NCI-H2029 treated with DMSO at 0.1 percent for 48 hours (cell line): Measurements from ENCODE around the gene RASGRP2.

ENCODE experiments used
- DNase-seq: peaks from one replicate; lab custom pipeline; 2025; lab: John Stamatoyannopoulos, UW

RASGRP2 gene

GRCh38 chr11:64739871-64740270 is 4.1 kb downstream of the RASGRP2 start:
- DNase-seq, result no peak

- DNase-seq, result no peak
Observed at GRCh38 chr11:64736654-64737053, 7.3 kb downstream of the RASGRP2 start.

GRCh38 chr11:64735725-64736259 is 8.2 kb downstream of the RASGRP2 start:
- no peak for DNase-seq

- DNase-seq, result no peak
Observed at GRCh38 chr11:64734811-64735724, 8.9 kb downstream of the RASGRP2 start.

- DNase-seq, result no peak
Observed at GRCh38 chr11:64731601-64732000, 12.3 kb downstream of the RASGRP2 start.

GRCh38 chr11:64729851-64730382 is 14.0 kb downstream of the RASGRP2 start:
- DNase-seq, result no peak

GRCh38 chr11:64728757-64729365 is 15.1 kb downstream of the RASGRP2 start:
- no peak for DNase-seq

GRCh38 chr11:64726867-64727530 is 16.9 kb downstream of the RASGRP2 start:
- no peak for DNase-seq

GRCh38 chr11:64726211-64726641 is 17.7 kb downstream of the RASGRP2 start:
- no peak for DNase-seq

GRCh38 chr11:64724863-64725532 is 18.9 kb downstream of the RASGRP2 start:
- no peak for DNase-seq

GRCh38 chr11:64723907-64724862 is 19.8 kb downstream of the RASGRP2 start:
- DNase-seq, result no peak

GRCh38 chr11:64723117-64723906 is 20.6 kb downstream of the RASGRP2 start, which contains the start of gene NRXN2:
Gene NRXN2 (minus strand): TSS chr11:64723197. CDS start chr11:64713699, 9,498 bp downstream.
- peak; percentile 22 for DNase-seq

- DNase-seq, result no peak
Observed at GRCh38 chr11:64722141-64723065, 21.5 kb downstream of the RASGRP2 start.

- DNase-seq, result no peak
Observed at GRCh38 chr11:64721359-64721699, 22.6 kb downstream of the RASGRP2 start.

- DNase-seq, result no peak
Observed at GRCh38 chr11:64720640-64721358, 23.1 kb downstream of the RASGRP2 start.

GRCh38 chr11:64720167-64720566 is 23.8 kb downstream of the RASGRP2 start:
- no peak for DNase-seq

- no peak for DNase-seq
Observed at GRCh38 chr11:64719406-64719805, 24.5 kb downstream of the RASGRP2 start.

GRCh38 chr11:64718780-64719124 is 25.2 kb downstream of the RASGRP2 start:
- DNase-seq, result no peak
